HG03521 (cell line): ENCODE results near the gene ELL3.
"Not testable (repeated sequence)": the region's sequence is repeated elsewhere in the genome, so short reads cannot be mapped to it uniquely, and the experiment has no call there.

ENCODE experiments used
- ATAC-seq: cut with Tn5 transposase; IDR thresholded peaks from one replicate; pipeline ENCODE4 v1.9.1; 2021; ENCODE audit warnings: mild to moderate bottlenecking, moderate library complexity; ENCODE audit not compliant: unreplicated experiment

Gene ELL3

DNA sequence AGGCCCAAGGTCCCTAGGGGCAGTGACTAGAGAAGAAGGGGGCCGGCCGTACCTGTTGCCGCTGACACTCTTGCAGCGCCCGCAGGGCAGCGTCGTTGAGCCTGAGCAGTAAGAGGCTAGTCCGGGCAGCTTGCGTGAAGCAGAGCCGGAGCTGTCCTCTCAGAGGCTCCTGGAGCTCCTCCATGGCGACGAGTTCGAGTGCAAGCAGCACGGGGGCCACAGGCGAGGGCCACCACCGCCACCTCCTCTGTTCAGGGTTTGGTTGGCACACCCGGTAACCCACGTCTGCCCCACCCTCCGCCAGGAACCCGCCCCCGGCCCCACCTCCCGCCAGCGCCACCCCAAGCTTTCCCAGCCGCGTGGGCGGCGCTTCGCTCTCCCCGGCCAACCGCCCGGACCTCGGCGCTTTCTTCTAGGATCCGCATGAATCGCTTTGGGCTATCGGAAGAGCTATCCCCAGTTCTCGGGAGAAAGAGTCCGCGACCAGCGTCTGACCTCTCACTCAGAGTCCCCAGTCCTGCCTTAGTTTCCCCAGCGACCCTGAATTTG lies at the start of gene ELL3:
TSS of gene ELL3 (minus strand) at position 249 of the 549 bp plus-strand sequence. CDS start at position 184, 65 bp downstream.
- ATAC-seq: peak; percentile 28

- ATAC-seq: no peak
Measured at GRCh38 chr15:43826029-43826507, 49.3 kb upstream of the ELL3 start.

GRCh38 chr15:43825305-43825704 lies 48.5 kb upstream of the ELL3 start:
- not testable (repeated sequence) for ATAC-seq

DNA sequence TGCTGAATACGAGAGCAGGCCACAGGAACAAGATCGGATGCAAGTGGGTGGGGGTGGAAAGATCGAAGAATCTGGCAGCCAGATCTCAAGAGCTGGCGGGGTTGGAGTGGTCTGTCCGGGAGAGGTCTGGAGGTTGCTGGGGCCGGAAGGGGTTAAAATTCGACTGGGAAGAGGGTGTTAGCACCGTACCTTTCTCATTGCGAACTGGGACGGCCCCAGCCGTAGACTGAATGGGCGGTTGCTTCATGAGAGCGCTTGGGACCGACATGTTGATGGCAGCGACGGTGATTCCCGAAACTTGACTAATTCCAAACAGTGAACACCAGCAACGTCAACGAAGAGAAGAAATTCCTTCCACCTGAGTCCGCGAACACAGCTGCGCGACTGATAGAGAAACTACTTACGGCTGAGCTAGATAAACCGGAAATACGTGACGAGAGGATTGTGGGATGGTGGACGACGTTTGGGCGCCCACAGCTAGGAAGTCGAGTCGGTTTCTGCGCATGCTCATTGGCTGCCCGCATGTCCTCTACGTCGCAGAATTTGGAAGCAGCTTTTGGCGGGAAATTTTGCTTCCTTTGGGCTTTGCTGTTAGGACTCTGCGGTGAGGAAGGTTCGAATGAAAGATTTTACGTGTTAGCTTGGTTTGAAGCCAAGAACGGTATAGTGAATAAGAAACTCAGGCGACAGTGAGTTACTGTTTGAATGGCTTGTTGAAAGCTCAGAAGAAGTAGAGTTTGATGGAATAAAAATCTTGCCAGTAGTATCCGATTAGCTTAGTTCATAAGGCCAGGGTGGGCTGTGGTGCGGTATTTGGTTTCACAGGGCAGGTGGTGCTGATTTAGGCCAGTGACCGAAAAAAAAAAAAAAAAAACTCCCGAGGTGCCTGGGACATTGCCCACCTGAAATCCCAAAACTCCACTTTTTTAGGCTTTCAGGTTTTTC lies 47.8 kb upstream of the ELL3 start, which contains the start of gene MFAP1:
TSS of gene MFAP1 (minus strand) at position 389 of the 945 bp plus-strand sequence. CDS start at position 268, 121 bp downstream.
- peak; percentile 77 for ATAC-seq

DNA sequence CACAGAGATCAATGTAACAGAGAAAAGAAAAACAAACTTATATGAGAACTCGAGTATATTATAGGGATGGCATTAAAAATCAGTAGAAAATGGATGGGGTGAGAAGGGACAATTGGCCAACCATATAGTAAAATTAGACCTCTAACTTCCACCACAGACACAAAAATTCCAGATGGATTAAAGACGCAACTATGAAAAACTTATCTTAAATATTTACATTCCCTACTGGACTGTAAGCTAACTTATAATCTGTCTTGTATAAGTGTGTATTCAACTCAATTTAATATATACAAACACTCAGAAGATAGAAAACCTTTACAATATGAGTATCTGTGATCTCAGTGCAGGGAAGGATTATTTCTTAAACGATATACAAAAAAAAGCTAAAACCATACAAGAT lies 44.7 kb upstream of the ELL3 start:
- no peak for ATAC-seq

GRCh38 chr15:43815064-43815463 lies 38.3 kb upstream of the ELL3 start:
- ATAC-seq: not testable (repeated sequence)

- ATAC-seq: no peak
Measured at GRCh38 chr15:43808960-43809678, 32.4 kb upstream of the ELL3 start.

GRCh38 chr15:43808435-43808950 lies 31.7 kb upstream of the ELL3 start:
- ATAC-seq: no peak

- not testable (repeated sequence) for ATAC-seq
Measured at GRCh38 chr15:43802676-43803075, 25.9 kb upstream of the ELL3 start.

- peak; percentile 87 for ATAC-seq
Measured at GRCh38 chr15:43800286-43801141, 23.7 kb upstream of the ELL3 start, which contains the start of gene HYPK. Gene HYPK (plus strand): TSS chr15:43800599. CDS start chr15:43800623, 24 bp downstream.

DNA sequence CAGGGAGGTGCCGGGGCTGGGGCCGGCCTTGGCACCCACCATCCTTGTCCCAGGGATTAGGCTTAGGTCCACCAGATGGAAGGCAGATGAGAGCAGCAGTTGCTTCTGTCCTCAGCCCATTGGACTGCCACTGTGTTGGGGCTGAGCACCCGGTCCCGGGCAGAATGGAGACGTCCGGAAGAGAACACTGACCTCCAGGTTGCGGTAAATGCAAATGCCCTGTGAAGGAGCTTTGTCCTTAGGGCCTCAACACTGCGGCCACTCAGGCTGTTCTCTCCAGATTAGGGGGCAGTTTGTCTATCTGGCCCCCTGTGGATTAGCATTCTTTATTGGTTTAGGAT lies 23.1 kb upstream of the ELL3 start, which contains the start of gene SERINC4:
TSS of gene SERINC4 (minus strand) at position 276 of the 341 bp plus-strand sequence. CDS start at position 42, 234 bp downstream.
- ATAC-seq: no peak

GRCh38 chr15:43799209-43799944 lies 22.6 kb upstream of the ELL3 start:
- ATAC-seq: no peak

GRCh38 chr15:43796566-43796965 lies 19.8 kb upstream of the ELL3 start:
- no peak for ATAC-seq

- ATAC-seq: no peak
Measured at GRCh38 chr15:43795997-43796396, 19.2 kb upstream of the ELL3 start.

- no peak for ATAC-seq
Measured at GRCh38 chr15:43795197-43795596, 18.4 kb upstream of the ELL3 start.

GRCh38 chr15:43794269-43795037 lies 17.7 kb upstream of the ELL3 start:
- no peak for ATAC-seq

DNA sequence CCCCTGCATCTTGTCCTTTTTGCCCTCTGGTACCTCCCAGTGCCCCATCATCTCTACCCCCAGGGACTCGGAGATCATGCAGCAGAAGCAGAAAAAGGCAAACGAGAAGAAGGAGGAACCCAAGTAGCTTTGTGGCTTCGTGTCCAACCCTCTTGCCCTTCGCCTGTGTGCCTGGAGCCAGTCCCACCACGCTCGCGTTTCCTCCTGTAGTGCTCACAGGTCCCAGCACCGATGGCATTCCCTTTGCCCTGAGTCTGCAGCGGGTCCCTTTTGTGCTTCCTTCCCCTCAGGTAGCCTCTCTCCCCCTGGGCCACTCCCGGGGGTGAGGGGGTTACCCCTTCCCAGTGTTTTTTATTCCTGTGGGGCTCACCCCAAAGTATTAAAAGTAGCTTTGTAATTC lies 16.9 kb upstream of the ELL3 start:
- ATAC-seq: no peak

- ATAC-seq: no peak
Measured at GRCh38 chr15:43792761-43793476, 16.2 kb upstream of the ELL3 start.
